SJCRH30 (cell line): ENCODE data around the gene BHLHE23. TPM values are rescaled to one million over a fixed set of nuclear protein-coding genes. Genes with fewer than 3 reads are reported as not detected.

Experiments used
- DNase-seq, 2 experiments: peaks; one replicate each; pipeline ENCODE4 v3.0.0-alpha.2; 2015 to 2020
- H3K27ac ChIP-seq: fragments of 250-450 bp; sonication (Bioruptor Pico); 2 replicates; pipeline ENCODE4 v1.5.1; 2020; ENCODE audit warnings: mild to moderate bottlenecking, moderate library complexity
- H3K27me3 ChIP-seq: fragments of 250-450 bp; sonication (Bioruptor Pico); 2 replicates; pipeline ENCODE4 v1.5.1; 2020; ENCODE audit warnings: mild to moderate bottlenecking, moderate library complexity
- H3K36me3 ChIP-seq: fragments of 250-450 bp; sonication (Bioruptor Pico); 2 replicates; pipeline ENCODE4 v1.5.1; 2020; ENCODE audit warnings: mild to moderate bottlenecking, moderate library complexity
- H3K4me1 ChIP-seq: fragments of 250-450 bp; sonication (Bioruptor Pico); 2 replicates; pipeline ENCODE4 v1.5.1; 2020; ENCODE audit warnings: mild to moderate bottlenecking, moderate library complexity
- H3K4me3 ChIP-seq: fragments of 250-450 bp; sonication (Bioruptor Pico); 2 replicates; pipeline ENCODE4 v1.5.1; 2020; ENCODE audit warnings: mild to moderate bottlenecking, moderate library complexity
- H3K9me3 ChIP-seq: fragments of 250-450 bp; sonication (Bioruptor Pico); replicated peaks from 2 replicates; pipeline ENCODE4 v1.5.1; 2020; ENCODE audit warnings: mild to moderate bottlenecking, moderate library complexity
- total RNA-seq: library from RNA; depleted of rRNA; stranded (reverse); fragments of >200 nt; shearing (Covaris generic); gene quantifications from 2 replicates; pipeline ENCODE4 v1.2.3, GENCODE V29; 2014

The BHLHE23 gene
- total RNA-seq, 1 experiment from 2014 or later, result not detected

GRCh38 chr20:63013207-63013606, 6.4 kb upstream of the BHLHE23 start:
- Histone ChIP-seq H3K36me3 (no peaks in the 10 kb centered on the region), H3K4me3 (no peak overlapping the region), H3K4me1 (peaks cover 8% of the 10 kb centered on the region), H3K27ac (no peak overlapping the region), H3K27me3 (peaks cover 36% of the 10 kb centered on the region), H3K9me3 (peaks cover 11% of the 10 kb centered on the region; the same call in 1 of the 2 replicates)
- DNase-seq, result no peak

- Histone ChIP-seq H3K4me1 (peaks cover 8% of the 10 kb centered on the region), H3K27ac (no peak overlapping the region), H3K9me3 (peaks cover 11% of the 10 kb centered on the region; the same call in 1 of the 2 replicates), H3K36me3 (no peaks in the 10 kb centered on the region), H3K27me3 (peaks cover 26% of the 10 kb centered on the region), H3K4me3 (no peak overlapping the region)
- no peak for DNase-seq
Measured at GRCh38 chr20:63011798-63012197, 5.0 kb upstream of the BHLHE23 start.

GRCh38 chr20:63009988-63010769, 3.4 kb upstream of the BHLHE23 start:
- DNase-seq, result peak; percentile 96 to 98
- H3K9me3 ChIP-seq, result peaks cover 11% of the 10 kb centered on the region; the same call in 1 of the 2 replicates
- H3K4me3 ChIP-seq, result no peak overlapping the region
- peaks cover 8% of the 10 kb centered on the region for H3K4me1 ChIP-seq
- peaks cover 13% of the 10 kb centered on the region for H3K27me3 ChIP-seq
- H3K27ac ChIP-seq, result no peak overlapping the region
- no peaks in the 10 kb centered on the region for H3K36me3 ChIP-seq

GRCh38 chr20:63009045-63009961, 2.5 kb upstream of the BHLHE23 start:
- H3K27me3 ChIP-seq, result peaks cover 8% of the 10 kb centered on the region; the same call in 1 of the 2 replicates
- peaks cover 8% of the 10 kb centered on the region for H3K4me1 ChIP-seq
- DNase-seq, result peak; percentile 85 to 96
- no peak overlapping the region for H3K4me3 ChIP-seq
- peaks cover 11% of the 10 kb centered on the region; the same call in 1 of the 2 replicates for H3K9me3 ChIP-seq
- H3K36me3 ChIP-seq, result no peaks in the 10 kb centered on the region
- H3K27ac ChIP-seq, result no peak overlapping the region

GRCh38 chr20:63008541-63009044, 1.8 kb upstream of the BHLHE23 start:
- no peak overlapping the region for H3K27ac ChIP-seq
- peaks cover 8% of the 10 kb centered on the region; the same call in 1 of the 2 replicates for H3K9me3 ChIP-seq
- peaks cover 8% of the 10 kb centered on the region for H3K4me1 ChIP-seq
- DNase-seq, result no peak
- peaks cover 8% of the 10 kb centered on the region; the same call in 1 of the 2 replicates for H3K27me3 ChIP-seq
- H3K4me3 ChIP-seq, result no peak overlapping the region
- H3K36me3 ChIP-seq, result no peaks in the 10 kb centered on the region

GRCh38 chr20:63007646-63008488, 1.1 kb upstream of the BHLHE23 start:
- no peaks in the 10 kb centered on the region for H3K36me3 ChIP-seq
- no peak for DNase-seq
- peaks cover 8% of the 10 kb centered on the region for H3K4me1 ChIP-seq
- H3K9me3 ChIP-seq, result peaks cover under 1% of the 10 kb centered on the region; the same call in 1 of the 2 replicates
- H3K27ac ChIP-seq, result no peak overlapping the region
- no peak overlapping the region for H3K4me3 ChIP-seq
- peaks cover 14% of the 10 kb centered on the region; the same call in 1 of the 2 replicates for H3K27me3 ChIP-seq

GRCh38 chr20:63007360-63007645, 539 bp upstream of the BHLHE23 start:
- Histone ChIP-seq H3K9me3 (no peaks in the 10 kb centered on the region), H3K4me1 (peaks cover 8% of the 10 kb centered on the region), H3K27ac (no peak overlapping the region), H3K36me3 (no peaks in the 10 kb centered on the region), H3K27me3 (peaks cover 18% of the 10 kb centered on the region; the same call in 1 of the 2 replicates), H3K4me3 (no peak overlapping the region)
- DNase-seq, result no peak

- no peaks in the 10 kb centered on the region for H3K9me3 ChIP-seq
- no peak overlapping the region for H3K27ac ChIP-seq
- DNase-seq, result no peak
- peaks cover 21% of the 10 kb centered on the region; the same call in 1 of the 2 replicates for H3K27me3 ChIP-seq
- peaks cover 12% of the 10 kb centered on the region for H3K4me1 ChIP-seq
- no peaks in the 10 kb centered on the region for H3K36me3 ChIP-seq
- no peak overlapping the region for H3K4me3 ChIP-seq
Measured at GRCh38 chr20:63005862-63006539, 763 bp downstream of the BHLHE23 start.

GRCh38 chr20:63005365-63005861, 1.4 kb downstream of the BHLHE23 start:
- Histone ChIP-seq H3K4me1 (peaks cover 15% of the 10 kb centered on the region), H3K27me3 (peaks cover 21% of the 10 kb centered on the region; the same call in 1 of the 2 replicates)
- no peak for DNase-seq

GRCh38 chr20:63004607-63005364, 2.0 kb downstream of the BHLHE23 start:
- Histone ChIP-seq H3K27ac (no peak overlapping the region), H3K27me3 (peaks cover 21% of the 10 kb centered on the region; the same call in 1 of the 2 replicates)
- DNase-seq, result no peak

More at GRCh38 chr20:63005365-63005861, 1.4 kb downstream of the BHLHE23 start:
- H3K4me3 ChIP-seq, result no peak overlapping the region
- H3K27ac ChIP-seq, result no peak overlapping the region
- H3K36me3 ChIP-seq, result no peaks in the 10 kb centered on the region
- no peaks in the 10 kb centered on the region for H3K9me3 ChIP-seq

GRCh38 chr20:63003546-63003945, 3.2 kb downstream of the BHLHE23 start:
- Histone ChIP-seq H3K36me3 (no peaks in the 10 kb centered on the region), H3K27me3 (peaks cover 20% of the 10 kb centered on the region; the same call in 1 of the 2 replicates)

More at GRCh38 chr20:63004607-63005364, 2.0 kb downstream of the BHLHE23 start:
- Histone ChIP-seq H3K9me3 (no peaks in the 10 kb centered on the region), H3K4me3 (no peak overlapping the region), H3K4me1 (peaks cover 11% of the 10 kb centered on the region), H3K36me3 (no peaks in the 10 kb centered on the region)

GRCh38 chr20:63002511-63002910, 4.3 kb downstream of the BHLHE23 start:
- H3K9me3 ChIP-seq, result no peaks in the 10 kb centered on the region
- no peak overlapping the region for H3K27ac ChIP-seq
- DNase-seq, result no peak
- peaks cover 13% of the 10 kb centered on the region; the same call in 1 of the 2 replicates for H3K27me3 ChIP-seq
- H3K4me1 ChIP-seq, result peaks cover 11% of the 10 kb centered on the region
- H3K4me3 ChIP-seq, result no peak overlapping the region
- no peaks in the 10 kb centered on the region for H3K36me3 ChIP-seq

More at GRCh38 chr20:63003546-63003945, 3.2 kb downstream of the BHLHE23 start:
- H3K9me3 ChIP-seq, result no peaks in the 10 kb centered on the region
- no peak overlapping the region for H3K4me3 ChIP-seq
- no peak overlapping the region for H3K27ac ChIP-seq
- no peak for DNase-seq
- peaks cover 11% of the 10 kb centered on the region for H3K4me1 ChIP-seq

GRCh38 chr20:63000958-63001357, 5.8 kb downstream of the BHLHE23 start:
- Histone ChIP-seq H3K36me3 (no peaks in the 10 kb centered on the region), H3K27me3 (peaks cover 13% of the 10 kb centered on the region; the same call in 1 of the 2 replicates), H3K4me3 (no peak overlapping the region), H3K27ac (no peak overlapping the region), H3K9me3 (no peaks in the 10 kb centered on the region), H3K4me1 (peaks cover 18% of the 10 kb centered on the region)
- DNase-seq, result peak; percentile 58 to 80
